ENCODE measurements around the gene DDX3X.
"Not testable (repeated sequence)": the region's sequence is repeated elsewhere in the genome, so short reads cannot be mapped to it uniquely, and the experiment has no call there.

Gene DDX3X

DNA sequence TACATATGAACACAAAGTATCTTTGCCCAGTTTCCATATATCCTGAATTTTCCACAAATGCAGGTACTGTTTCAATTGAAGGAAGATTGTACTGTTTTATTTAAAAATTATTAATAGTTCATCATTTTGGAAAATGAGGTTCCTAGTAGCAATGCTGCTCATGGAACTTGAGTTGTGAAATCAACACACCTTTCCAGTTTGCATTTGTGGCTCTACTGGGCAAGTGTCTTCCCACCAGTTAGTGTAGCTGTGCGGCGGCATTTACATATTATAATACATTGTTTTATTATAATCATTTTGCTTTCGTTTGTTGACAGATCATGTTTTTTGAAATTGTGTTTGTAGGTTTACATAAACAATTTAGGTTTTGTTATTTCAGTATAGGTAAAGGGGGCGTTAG lies 2.0 kb upstream of the DDX3X start:
- DNase-seq, result no peak

DNA sequence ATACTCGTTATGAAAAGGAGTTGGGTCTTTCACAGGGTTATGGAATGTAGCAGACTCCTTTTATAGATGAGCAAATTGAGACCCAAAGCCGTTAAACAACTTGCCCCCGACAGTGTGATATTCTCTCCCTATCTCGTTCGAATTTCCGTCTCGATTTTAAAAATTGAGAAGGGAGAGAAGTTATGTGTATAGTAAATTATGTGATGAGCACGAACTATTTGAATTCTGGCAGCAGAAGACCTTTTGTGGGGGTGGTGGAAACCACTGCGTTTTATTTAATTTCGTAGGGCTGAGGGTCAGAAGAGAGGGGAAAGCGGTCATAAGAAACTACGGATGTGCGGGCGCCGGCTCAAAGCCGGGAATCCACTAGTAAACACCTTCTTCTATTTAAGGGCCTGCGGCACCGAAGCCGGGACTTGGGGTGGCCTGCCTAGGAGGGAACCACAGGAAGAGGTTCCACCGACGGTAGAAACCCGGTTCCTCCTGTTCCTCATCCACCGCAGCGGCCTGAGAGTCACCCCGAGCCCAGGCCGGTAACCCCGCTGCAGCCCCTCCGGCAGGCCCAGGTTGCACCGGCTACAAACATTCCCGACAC lies 1.5 kb upstream of the DDX3X start:
- DNase-seq, result peak in 1 of 2 experiments; percentile 45

DNA sequence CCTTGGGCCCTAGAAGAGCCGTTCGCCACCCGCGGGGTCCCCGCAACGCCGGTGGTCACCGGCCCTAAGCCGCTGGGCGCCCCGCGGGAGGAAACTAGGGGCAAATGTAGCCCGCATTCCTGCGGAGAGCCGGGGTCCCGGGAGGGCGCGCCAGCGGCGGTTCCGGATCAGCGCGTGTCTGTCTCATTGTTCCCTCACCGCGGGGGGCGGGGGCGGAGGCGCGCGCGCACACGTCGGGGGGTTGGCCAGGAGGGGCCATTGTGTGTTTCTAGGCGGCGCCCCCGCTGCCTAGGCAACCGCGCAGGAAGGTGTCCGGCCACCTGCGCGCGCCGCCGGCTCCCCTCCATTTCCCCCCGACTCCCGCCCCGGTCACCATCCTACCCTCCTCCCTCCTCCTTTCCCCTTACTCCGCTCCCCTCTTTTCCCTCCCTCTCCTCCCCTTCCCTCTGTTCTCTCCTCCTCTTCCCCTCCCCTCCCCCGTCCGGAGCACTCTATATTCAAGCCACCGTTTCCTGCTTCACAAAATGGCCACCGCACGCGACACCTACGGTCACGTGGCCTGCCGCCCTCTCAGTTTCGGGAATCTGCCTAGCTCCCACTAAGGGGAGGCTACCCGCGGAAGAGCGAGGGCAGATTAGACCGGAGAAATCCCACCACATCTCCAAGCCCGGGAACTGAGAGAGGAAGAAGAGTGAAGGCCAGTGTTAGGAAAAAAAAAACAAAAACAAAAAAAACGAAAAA lies 789 bp upstream of the DDX3X start:
- peak; percentile 80 to 83 for DNase-seq

DNA sequence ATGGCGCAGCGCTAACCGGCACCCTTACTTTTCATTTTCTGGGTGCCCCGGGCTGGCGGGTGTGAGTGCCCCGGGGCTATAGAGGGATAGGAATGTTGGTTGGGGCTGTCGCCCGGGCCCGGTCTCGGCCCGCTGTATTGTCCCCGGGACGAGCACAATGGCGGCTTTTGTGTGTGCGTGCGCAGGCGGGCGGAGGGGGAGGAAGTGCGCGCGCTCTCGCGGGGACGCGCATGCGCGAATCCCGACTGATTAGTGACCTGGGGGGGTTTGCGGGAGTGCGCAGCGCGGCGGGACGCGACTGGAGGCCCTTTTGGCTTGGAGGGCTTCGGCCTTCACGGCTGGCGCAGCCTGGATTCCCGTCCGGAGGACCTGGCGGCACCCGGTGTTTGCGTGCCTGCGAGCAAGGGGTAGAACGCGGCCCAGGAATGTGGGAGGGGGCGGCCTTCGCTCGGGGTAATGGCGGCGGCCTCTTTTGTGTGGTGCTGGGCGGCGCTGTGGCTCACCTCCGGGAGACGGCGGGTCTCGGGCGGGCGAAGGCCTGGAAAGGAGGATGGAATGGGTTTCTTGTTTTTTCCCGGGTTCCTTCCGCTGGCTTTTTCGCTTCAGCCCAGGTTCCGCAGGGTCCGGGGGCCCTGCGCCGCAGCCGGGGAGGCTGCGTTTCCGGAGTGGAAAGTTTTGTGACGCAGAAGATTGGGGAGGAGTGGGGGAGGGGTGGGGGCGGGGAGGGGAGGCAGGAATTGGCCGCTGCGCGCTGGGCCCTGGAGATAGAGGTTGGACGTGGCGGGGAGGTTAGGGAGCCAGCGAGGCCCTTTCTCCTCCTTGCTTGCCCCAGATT lies 618 bp downstream of the DDX3X start:
- peak; percentile 71 to 76 for DNase-seq

DNA sequence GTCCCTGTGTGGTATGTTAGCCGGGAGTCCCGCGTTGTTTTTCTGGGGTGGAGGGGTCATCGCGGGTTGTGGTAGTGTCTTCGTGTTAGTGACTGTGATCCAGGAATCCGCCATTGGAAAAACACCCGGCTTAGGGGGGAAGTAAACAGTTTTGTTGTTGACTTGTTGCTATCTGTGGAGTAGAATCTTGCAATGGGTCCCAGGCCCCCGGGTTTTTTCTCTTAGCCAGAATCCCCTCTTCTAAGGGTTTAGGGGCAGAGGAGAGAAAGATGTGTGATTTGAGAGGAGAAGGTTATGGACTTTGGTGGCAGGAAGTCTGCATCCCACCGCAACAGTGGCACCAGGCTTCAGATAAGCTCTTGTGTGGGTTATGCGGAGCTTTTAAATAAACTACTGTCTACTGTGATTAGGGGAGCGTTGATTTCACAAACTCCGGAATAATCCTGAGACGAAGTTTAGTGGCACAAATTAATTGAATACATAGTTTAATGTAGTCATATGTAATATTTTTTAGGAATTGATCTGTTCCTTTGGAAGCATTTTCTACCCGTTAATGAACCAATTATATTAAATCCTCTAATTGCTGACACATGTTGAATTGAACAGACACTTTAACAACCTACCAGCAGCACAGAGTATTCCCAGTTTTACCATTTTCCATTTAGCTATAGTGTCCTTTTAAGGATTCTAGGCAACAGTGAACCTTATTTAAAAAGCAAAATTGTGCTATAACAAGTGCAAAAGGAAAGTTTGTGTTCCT lies 1.4 kb downstream of the DDX3X start:
- no peak for DNase-seq

DNA sequence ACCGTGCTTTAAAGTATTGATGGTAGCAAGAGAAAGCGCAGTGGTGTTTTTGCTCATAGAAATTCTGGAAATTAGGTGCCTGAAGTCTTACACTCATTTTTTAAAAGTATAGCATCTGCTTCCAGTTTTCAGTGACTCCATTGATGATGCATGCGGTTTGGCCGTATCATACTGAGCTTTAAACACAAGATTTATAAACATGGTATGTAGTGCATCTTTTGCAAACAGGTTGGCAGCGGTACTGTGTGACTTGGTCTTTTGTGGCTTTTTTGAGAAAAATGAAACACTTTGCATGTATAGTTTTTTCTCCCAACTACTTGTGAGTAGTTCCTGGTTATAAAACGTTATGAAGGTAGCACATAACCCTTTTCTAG lies 2.0 kb downstream of the DDX3X start:
- peak in 1 of 2 experiments; percentile 18 for DNase-seq

DNA sequence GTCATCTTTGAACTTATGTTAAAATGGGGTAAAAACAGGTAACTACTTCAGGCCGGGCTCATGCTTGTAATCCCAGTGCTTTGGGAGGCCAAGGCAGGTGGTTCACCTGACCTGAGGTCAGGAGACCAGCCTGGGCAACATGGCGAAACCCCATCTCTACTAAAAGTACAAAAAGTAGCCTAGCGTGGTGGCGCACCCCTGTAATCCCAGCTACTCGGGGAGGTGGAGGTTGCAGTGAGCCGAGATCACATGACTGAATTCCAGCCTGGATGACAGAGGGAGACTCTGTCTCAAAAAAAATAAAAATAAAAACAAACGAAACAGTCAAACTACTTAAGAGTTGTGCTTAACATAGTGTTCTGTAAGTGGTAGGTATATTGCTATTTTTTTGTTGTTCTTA lies 2.5 kb downstream of the DDX3X start:
- no peak for DNase-seq

DNA sequence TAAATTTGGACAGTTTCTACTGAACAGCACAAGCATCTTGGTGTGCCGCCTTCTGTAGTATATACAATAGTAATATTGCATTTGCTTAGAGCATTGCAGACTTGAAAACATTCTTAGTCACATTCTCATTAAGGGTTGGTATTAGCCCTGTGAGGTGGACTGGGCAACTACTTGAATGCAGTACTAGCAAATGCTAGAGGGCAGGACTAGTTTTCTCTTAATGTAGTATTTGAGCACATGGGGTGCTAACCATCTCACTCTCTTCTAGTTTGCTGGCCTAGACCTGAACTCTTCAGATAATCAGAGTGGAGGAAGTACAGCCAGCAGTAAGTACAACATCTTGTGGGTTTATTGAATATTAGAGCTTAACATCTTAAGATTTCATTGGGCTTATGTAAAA lies 3.2 kb downstream of the DDX3X start:
- no peak for DNase-seq

DNA sequence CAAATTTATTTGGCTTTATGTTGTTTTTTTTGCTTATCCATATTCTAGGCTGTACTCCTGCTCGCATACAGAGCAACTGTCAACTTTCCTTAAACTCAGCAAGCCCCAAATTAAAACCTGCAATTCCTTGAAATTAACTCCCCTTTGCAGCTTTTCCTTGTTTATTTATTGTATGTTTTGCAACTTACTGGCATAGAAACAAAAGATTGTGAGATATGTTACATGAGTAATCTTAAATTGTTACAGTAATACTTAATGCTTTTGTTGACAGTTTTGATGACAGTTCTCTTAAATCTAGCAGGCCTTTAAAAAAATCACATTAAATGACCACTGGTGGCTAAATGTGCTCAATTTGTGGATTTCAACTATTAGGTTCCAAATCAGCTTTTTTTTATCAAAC lies 4.5 kb downstream of the DDX3X start:
- DNase-seq, result no peak

DNA sequence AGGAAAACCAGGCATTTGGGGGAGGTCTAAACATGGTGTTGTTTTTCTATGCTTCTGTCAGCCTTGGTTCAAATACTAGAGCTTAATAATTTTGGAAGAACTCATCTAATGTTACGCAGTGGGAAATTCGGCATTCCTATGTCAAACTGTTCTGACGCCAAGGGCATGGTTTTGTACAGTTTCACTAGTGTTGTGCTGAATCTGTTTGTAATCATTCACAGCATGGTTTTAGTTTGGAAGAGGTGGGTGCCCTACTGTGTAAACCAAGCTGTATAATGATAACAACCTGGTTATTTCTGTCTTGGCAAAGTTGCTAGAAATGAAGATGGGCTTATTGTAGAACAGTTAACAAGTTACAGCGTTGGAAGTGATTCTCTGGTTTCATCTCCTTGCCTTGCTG lies 5.2 kb downstream of the DDX3X start:
- no peak for DNase-seq

DNA sequence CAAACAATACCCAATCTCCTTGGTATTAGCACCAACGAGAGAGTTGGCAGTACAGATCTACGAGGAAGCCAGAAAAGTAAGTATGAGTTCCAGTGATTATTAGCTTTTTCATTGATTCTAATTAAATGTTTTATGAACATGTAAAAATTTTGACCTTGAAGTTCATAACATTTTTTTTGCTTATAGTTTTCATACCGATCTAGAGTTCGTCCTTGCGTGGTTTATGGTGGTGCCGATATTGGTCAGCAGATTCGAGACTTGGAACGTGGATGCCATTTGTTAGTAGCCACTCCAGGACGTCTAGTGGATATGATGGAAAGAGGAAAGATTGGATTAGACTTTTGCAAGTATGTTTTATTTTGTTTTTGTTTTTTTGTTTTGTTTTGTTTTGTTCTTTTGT lies 10.1 kb downstream of the DDX3X start:
- DNase-seq, result no peak

DNA sequence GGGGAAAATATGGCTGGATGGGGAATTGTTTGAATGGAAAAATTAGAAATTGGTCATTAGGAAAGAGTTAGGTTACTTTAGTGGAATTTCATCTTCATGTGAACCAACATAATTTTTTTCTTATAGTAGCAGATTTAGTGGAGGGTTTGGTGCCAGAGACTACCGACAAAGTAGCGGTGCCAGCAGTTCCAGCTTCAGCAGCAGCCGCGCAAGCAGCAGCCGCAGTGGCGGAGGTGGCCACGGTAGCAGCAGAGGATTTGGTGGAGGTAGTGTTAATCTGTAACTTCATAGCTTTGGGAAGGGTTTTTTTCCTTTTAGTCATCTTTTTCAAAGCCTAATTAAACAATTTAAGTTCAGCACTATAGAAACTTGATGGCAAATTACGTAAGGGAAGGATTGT lies 13.2 kb downstream of the DDX3X start:
- no peak for DNase-seq

DNA sequence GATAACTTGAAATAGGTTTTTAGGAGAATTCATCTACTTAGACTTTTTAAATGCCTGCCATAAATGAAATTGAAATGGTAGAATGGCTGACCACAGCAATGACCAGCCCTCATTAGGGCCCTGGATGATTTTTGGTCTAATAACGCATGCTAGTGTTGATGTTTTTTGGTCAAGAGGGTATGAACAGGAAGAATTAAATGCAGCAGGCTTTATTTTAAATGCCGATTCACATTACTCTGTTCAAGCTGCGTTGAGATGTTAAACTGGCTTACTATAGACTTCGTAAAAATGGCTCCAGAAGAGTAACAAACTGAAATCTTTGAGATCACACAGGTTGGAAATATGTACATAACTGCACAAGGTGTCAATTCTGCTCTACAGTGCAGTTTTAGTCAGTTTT lies 14.6 kb downstream of the DDX3X start:
- DNase-seq, result no peak

DNA sequence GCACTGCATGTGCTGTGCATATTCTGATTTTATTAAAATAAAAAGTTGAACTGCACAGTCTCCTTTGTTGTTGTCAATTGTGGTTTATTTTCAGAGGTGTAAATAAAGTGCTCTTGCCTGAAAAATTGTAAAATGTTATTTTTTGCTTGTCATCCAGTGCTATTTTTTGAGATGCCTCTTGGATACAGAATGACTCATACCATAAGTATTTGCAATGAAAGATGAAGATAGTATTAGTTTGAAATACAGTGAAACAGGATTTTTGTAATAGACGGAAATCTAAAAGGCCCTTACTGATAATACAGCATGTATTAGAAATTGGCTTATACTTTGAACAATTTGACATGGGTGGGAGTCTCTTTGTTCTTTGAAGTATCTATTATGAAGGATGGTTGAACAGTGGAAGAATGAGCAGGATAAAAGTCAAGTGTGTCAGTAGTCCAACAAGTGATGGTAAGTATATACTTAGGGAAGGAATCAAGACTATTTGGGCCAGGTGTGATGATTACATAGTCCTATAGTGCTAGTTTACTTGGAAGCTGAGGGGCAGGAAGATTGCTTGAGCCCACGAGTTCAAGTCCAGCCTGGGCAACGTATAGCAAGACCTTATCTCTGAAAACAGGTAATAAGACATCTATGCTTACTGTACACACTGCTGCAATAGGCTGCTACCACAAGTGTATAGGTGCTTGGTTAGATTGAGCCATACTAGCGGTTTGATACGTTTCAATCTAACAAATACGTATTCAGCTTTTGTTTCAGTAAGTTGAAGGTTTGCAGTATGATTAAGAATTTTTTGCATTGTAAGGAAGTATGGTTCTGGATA lies 16.4 kb downstream of the DDX3X start:
- DNase-seq, result no peak

DNA sequence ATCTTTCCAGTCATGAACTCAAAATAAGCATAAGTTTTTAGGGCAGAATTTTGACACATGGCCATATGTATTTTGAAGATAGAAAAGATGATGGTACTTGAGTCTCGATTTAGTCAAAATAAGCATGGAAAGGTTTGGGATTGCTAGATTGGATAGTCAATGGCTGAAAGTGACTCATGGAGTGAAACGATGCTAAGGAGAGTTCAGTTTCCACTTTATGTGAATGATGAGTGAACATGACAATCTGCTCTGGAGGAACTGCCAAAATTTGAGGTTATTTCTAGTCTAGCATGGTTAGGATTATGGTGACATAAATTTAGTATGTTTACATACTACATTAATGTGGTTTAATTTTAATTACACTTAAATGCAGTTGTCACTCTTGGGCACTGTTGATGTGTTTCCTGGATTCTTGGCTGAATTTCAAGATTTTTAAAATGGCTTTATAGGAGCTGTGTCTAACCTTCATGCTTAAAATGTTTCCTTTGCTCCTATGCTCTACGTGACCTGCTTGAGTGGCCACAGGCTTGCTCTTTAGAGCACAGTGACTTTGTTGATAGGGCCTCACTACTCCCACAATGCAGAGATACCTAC lies 17.1 kb downstream of the DDX3X start:
- no peak for DNase-seq

DNA sequence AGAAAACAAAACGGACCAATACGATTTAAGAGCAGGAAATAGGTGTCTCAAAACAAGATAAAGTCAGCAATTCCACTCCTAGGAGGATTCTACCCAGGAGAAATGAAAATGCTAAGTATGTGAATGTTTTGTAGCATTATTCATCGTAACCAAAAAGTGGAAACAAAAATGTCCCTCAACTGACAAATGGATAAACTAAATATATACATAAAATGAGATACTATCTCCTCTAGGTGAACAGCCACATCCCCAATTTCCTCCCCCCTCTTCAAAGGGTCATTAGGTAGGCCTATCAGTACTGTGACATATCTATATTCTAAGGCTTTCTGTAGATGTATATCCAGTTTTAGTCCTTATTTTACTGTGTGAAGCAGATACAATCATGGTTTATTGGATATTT lies 18.0 kb downstream of the DDX3X start:
- no peak for DNase-seq

DNA sequence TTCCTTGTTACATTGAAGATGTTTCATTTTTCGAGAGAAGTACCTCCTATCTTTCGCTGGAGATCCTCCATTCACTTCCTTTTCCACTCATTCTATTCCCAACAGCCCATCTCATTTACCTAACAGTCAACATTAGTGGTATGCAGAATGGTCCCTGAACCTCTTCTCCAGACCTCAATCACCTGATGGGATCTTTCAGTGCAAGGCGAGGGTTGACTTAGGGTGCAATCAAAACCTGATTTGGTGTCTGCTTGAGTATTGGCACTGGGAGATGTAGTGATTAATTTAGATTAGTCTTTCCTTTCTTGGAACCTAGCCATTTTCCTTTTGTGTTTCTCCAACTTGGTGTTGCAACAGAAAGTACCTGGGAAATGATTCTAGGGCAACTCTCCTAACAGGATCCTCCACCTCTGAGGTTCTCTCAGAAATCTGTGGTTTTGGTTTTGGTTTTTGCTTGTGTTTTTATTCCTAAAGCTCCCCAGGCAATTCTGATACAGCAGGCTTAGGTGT lies 18.4 kb downstream of the DDX3X start:
- no peak for DNase-seq

DNA sequence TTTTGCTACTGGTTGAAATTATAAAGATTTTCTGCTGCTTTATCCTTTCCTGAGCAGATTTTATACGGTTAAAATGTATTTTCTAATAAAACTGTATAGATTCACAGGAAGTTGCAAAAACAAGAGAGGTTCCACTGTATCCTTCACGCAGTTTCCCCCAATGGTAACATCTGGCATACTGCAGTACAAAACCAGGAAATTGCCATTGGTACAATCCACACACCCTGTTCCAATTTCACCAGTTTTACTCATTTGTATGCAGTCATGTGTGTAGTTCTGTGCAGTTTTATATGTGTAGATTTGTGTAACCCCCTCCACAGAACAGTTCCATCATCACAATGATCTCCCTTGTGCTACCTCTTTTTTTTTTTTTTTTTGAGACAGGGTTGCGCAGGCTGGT lies 20.0 kb downstream of the DDX3X start:
- DNase-seq, result no peak

DNA sequence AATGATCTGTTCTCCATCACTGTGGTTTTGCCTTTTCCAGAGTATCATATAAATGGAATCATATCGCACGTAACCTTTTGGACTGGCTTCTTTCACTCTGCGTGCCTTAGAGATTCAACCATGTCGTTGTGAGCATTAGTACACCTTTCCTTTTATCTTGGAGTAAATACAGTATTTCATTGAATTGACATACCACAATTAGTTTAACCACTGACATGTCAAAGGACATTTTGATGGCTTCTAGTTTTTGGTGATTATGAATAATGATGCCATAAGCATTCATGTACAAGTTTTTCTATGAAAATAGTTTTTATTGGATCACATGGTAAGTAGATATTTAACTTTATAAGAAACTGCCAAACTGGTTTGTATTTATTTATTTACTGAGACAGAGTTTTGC lies 35.2 kb downstream of the DDX3X start:
- no peak for DNase-seq

DNA sequence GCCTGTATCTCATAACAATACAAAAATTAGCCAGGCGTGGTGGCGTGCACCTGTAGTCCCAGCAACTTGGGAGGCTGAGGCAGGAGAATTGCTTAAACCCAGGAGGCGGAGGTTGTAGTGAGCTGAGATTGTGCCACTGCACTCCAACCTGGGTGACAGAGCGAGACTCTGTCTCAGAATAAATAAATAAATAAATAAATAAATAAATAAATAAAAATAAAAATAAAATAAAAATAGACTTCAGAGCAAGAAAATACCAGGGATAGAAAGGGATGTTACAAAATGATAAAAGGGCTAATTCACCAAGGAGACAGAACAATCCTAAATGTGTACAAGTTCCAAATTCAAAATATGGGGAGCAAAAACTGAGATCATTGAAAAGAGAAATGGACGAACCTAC lies 37.6 kb downstream of the DDX3X start:
- not testable (repeated sequence) for DNase-seq

DNA sequence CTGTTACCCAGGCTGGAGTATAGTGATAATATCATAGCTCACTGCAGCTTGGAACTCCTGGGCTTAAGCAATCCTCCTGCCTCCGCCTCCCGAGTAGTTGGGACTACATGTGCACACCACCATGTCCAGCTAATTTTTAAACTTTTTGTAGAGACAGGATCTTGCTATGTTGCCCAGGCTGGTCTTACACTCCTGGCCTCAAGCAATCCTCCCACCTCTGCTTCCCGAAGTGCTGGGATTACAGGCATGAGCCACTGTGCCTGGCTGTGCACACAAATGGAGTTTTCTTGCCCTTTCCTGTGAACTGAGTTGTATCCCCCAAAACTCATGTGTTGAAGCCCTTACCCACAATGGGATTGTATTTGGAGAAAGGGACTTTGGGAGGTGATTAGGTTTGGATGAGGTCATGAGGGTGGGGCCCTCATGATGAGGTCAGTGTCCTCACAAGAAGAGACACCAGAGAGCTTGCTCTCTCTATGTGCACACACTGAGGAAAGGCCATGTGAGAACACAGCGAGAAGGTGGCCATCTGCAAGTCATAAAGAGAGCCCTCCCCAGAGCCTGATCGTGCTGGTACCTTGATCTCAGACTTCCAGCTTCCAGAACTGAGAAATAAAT lies 40.1 kb downstream of the DDX3X start:
- no peak for DNase-seq

All from activated CD4-positive, alpha-beta T cell treated with anti-CD3 and anti-CD28 coated beads, Interleukin-2, amount 50 U/mL, for 48 hours (primary cell).